ENCODE data around the gene POLD2.

POLD2 gene

GRCh38 chr7:44083796-44084195 is 39.6 kb downstream of the POLD2 start:
- no peak for DNase-seq (ENCODE audit: low read depth in 4 of 4, low spot score in 1 of 4)

GRCh38 chr7:44082541-44083207 is 40.7 kb downstream of the POLD2 start:
- peak; percentile 91 to 98 (median 94) for DNase-seq (ENCODE audit: low read depth in 4 of 4, low spot score in 1 of 4)

GRCh38 chr7:44081266-44081748 is 42.0 kb downstream of the POLD2 start:
- no peak for DNase-seq (ENCODE audit: low read depth in 4 of 4, low spot score in 1 of 4)

GRCh38 chr7:44080686-44081265 is 42.6 kb downstream of the POLD2 start:
- no peak for DNase-seq (ENCODE audit: low read depth in 4 of 4, low spot score in 1 of 4)

GRCh38 chr7:44080118-44080517 is 43.2 kb downstream of the POLD2 start:
- no peak for DNase-seq (ENCODE audit: low read depth in 4 of 4, low spot score in 1 of 4)

GRCh38 chr7:44079331-44080021 is 43.9 kb downstream of the POLD2 start:
- no peak for DNase-seq (ENCODE audit: low read depth in 4 of 4, low spot score in 1 of 4)

- no peak for DNase-seq (ENCODE audit: low read depth in 4 of 4, low spot score in 1 of 4)
Measured at GRCh38 chr7:44078521-44078920, 44.8 kb downstream of the POLD2 start.

- no peak for DNase-seq (ENCODE audit: low read depth in 4 of 4, low spot score in 1 of 4)
Measured at GRCh38 chr7:44077681-44078091, 45.7 kb downstream of the POLD2 start.

- DNase-seq (ENCODE audit: low read depth in 4 of 4, low spot score in 1 of 4): no peak
Measured at GRCh38 chr7:44077061-44077460, 46.3 kb downstream of the POLD2 start.

GRCh38 chr7:44076101-44076895 is 47.0 kb downstream of the POLD2 start:
- no peak for DNase-seq (ENCODE audit: low read depth in 4 of 4, low spot score in 1 of 4)

GRCh38 chr7:44075296-44076075 is 47.9 kb downstream of the POLD2 start:
- DNase-seq (ENCODE audit: low read depth in 4 of 4, low spot score in 1 of 4): no peak

- DNase-seq (ENCODE audit: low read depth in 4 of 4, low spot score in 1 of 4): no peak
Measured at GRCh38 chr7:44074349-44074695, 49.0 kb downstream of the POLD2 start.

- DNase-seq (ENCODE audit: low read depth in 4 of 4, low spot score in 1 of 4): no peak
Measured at GRCh38 chr7:44073664-44074348, 49.5 kb downstream of the POLD2 start.

GRCh38 chr7:44072364-44073231 is 50.8 kb downstream of the POLD2 start:
- no peak for DNase-seq (ENCODE audit: low read depth in 4 of 4, low spot score in 1 of 4)

- DNase-seq (ENCODE audit: low read depth in 4 of 4, low spot score in 1 of 4): no peak
Measured at GRCh38 chr7:44071726-44072363, 51.5 kb downstream of the POLD2 start.

GRCh38 chr7:44068054-44068453 is 55.3 kb downstream of the POLD2 start:
- no peak for DNase-seq (ENCODE audit: low read depth in 4 of 4, low spot score in 1 of 4)

- DNase-seq (ENCODE audit: low read depth in 4 of 4, low spot score in 1 of 4): no peak
Measured at GRCh38 chr7:44067064-44067951, 56.0 kb downstream of the POLD2 start.

All from stimulated activated CD4-positive, alpha-beta T cell treated with anti-CD3 and anti-CD28 coated beads, Interleukin-1b, Interleukin-23, amount 100 ng/mL, for 24 hours (primary cell).